CD1c-positive myeloid dendritic cell (primary cell): ENCODE results near the gene KLHL25.
A peak's percentile ranks its signal among the peaks of the same experiment; 100 is the strongest.

Experiments
- DNase-seq: peaks from one replicate; pipeline ENCODE4 v3.0.0-alpha.2; 2016; ENCODE audit errors: extremely low spot score

The KLHL25 gene

DNA sequence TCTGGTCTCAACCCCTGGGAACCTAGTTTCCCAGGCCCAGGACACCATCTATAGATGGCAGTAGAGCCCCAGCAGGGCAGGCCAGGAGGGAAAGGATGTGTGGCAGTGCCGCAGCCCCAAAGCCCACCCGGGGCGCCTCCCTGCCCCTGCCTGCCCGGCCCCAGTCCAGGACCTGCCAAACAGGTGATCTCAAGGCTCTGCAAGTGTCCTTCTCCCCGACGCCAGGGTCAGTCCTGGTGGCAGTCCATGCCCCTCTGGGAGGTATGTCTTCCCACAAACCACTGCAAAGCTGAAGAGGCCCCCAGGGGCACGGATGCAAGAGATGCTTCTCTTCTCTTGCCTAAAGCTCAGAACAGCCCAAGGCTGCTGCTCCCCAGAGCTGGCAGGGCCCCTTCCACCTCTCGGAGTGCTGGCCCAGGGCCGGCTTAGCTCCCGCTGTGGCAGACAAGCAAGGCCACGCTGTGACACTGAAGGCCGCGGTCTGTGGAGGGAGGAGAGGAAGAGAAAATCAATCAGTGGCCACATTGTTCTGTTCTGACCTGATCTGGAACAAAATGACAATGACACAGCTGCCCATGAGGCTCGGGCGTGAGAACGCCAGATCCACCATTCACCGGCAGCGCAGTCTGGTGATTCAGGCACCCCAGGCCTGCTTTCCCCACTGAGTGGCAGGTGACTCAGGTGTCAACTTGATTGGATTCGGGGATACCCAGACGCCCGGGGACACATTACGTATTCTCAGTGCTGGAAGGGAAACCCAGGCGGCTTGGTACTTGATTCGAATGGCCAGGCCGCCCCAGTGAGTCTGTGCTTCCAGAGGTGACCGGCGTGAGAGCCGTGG lies 34.0 kb downstream of the KLHL25 start:
- no peak for DNase-seq

- DNase-seq = no peak
Observed at GRCh38 chr15:85760049-85760448, 34.7 kb downstream of the KLHL25 start.

GRCh38 chr15:85759376-85759775 lies 35.3 kb downstream of the KLHL25 start:
- DNase-seq = no peak

DNA sequence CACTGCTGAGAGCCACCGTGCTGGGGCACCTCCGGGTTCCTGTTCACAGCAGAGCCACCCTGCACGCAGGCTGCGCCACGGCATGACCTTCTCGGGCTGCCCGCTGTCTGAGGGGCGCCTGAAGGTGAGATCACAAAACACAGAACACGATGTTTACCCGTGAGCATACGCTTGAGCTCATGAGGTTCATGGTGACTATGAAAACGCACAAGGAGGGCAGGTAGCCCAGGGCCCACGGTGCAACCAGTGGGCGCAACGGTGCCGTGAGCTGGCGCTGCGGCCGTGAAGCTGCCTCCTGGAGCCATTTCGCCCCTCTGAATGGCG lies 36.1 kb downstream of the KLHL25 start:
- DNase-seq = no peak

DNA sequence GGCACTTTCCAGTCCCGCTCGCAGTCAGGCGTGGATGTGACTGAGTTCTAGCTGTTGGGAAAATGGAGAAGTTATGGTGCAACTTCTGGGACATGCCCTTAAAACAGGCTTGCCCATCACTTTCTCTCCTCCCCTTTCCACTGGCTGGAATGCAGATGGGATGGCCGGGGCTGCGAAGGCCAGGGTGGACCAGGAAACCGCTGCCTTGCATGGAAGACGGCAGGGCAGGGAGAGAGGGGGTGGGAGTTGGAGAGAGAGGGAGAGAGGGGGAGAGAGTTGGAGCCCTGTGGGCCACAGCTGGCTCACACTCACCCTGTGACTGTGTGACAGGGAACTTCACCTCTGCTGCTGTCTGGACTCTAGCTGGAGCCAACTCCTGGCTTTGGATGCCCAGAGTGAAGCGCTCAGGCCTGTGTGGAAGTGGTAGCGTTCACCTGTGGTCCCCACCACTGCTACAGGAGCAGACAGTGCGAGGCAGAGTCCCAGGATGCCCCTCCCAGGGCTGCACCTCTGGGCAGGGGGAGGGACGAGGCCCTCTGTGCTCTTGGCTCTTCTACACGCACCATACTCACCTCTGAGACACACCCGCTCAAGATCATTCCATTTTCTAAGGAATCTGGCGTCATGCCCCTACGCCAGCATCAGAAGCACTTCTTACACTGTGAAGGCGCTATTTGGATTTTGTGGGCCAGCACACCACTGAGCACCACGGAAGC lies 36.6 kb downstream of the KLHL25 start:
- no peak for DNase-seq

GRCh38 chr15:85757073-85757938 lies 37.4 kb downstream of the KLHL25 start:
- no peak for DNase-seq

DNA sequence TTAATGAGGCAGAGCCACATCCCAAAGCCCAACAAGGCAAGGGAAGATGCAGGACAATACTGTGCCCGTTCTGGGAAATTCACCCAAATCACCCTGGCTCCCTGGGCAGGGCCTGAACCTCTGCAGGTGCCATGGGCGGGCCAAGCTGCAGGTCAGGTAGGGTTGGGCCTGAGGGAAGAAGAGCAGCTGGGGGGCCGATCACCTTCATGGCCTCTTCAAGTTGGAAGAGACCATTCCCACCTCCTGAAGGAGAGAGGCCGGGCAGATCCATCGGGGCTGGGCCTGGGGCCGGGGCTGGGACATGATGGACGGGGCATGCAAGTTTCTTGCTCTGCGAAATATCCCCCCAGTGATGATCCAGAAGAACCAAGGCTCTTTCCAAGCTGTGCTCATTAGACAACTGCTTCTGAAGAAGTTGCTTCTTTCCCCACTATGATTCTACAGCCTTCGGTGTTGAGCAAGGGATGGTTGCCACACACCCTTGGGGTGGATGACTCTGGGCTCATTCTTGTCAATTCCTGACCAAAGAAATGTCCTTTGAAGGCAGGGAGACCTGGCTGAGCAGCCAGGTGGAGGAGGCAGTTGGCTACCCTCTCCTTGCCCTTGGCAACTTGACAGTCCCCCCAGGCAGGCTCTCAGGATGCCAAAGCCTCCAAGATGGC lies 38.2 kb downstream of the KLHL25 start:
- DNase-seq = no peak

GRCh38 chr15:85755942-85756341 lies 38.8 kb downstream of the KLHL25 start:
- no peak for DNase-seq

GRCh38 chr15:85755471-85755870 lies 39.3 kb downstream of the KLHL25 start:
- no peak for DNase-seq

- no peak for DNase-seq
Observed at GRCh38 chr15:85754989-85755388, 39.7 kb downstream of the KLHL25 start.

DNA sequence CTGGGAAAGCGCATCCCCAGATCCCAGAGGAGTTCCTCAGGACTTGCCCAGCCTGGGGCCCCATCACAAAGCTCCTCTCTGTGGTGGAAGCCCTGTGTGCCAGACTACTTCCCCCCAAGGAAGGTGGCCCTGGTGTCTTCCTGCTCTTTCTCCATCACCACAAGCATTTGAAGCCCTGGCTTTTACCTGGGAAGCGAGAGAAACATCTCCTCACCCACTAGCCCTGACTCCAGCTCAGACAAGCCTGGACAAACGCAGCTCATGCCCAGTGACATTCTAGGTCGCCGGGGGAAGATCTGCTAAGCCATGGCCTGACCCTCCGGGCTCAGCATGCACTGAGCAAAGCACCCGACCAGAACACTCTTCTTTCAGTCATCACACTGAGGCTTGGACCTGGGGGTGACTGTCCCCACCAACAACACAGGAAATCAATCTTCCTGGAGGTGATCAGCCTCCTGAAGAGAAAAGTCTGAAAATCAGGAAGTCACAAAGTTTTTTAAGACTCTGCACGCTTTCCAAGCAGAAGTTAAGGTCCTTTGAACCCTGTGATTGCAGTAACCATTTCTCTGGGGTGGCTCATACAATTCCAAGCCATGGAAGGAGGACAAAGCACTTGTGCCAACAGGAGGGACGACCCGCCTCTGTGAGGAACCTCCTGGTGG lies 40.8 kb downstream of the KLHL25 start:
- peak; percentile 17 for DNase-seq

DNA sequence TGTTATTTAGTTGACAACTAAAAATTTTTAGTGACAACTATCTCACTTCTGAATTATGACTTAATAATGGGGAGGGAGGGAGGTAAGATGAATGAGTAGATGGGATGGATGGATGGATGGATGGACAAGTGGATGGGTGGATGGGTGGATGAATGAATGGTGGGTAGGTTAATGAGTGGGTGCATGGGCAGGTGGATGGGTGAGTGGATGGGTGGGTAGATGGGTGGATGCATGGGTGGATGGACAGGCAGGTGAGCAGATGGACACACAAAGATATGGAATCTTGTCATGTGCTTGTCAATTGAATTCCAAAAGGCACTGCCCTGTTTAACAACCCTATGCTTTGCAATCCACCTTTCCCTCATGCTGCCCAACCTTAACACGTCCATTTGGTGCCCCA lies 41.5 kb downstream of the KLHL25 start:
- no peak for DNase-seq

DNA sequence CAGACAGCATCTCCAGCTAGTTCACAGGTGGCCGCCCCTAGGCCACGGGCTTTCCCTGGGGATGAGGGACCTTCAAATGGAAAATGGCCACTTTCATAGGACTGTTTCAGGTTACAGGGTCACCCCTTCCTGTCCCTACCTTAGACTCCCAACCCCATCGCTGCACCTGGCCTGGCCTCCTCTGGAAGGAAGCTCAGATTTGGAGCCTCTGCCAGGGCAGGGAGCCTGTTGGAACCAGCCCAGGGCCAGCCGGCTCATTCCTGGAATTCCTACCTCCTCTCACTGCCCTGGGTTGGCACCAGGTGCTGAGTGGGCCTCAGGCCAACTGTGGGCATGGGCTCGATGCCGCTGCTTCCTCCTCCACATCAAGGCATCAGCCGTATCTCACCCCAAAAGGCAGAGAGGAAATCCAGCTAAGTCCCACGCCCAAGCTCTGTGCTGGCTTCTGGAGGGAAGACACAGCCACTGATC lies 42.2 kb downstream of the KLHL25 start:
- DNase-seq = no peak

GRCh38 chr15:85752124-85752475 lies 42.6 kb downstream of the KLHL25 start:
- DNase-seq = no peak

GRCh38 chr15:85751291-85752123 lies 43.2 kb downstream of the KLHL25 start:
- no peak for DNase-seq

- no peak for DNase-seq
Observed at GRCh38 chr15:85750319-85751290, 44.1 kb downstream of the KLHL25 start.

- peak; percentile 19 for DNase-seq
Observed at GRCh38 chr15:85749261-85750151, 45.2 kb downstream of the KLHL25 start.

- DNase-seq = no peak
Observed at GRCh38 chr15:85748729-85749128, 46.0 kb downstream of the KLHL25 start.
